ENCODE measurements around the gene KRT86. TPM values are rescaled to one million over a fixed set of nuclear protein-coding genes. Genes with fewer than 3 reads are reported as not detected.
A peak's percentile ranks its signal among the peaks of the same experiment; 100 is the strongest.

Gene KRT86
- polyA plus RNA-seq, 2 of the 4 experiments (the other 2 are of a cell fraction): 23.5 to 378 TPM

GRCh38 chr12:52255926-52256583 is 18.4 kb upstream of the KRT86 start:
- WGBS (ENCODE audit: missing lambda C conversion rate): 92% methylated on average over 8 of the region's 9 CpGs
- peak; percentile 1 to 3 for ATAC-seq
- FAIRE-seq: no peak
- H3K9me3 ChIP-seq: no peaks in the 10 kb centered on the region
- DNase-seq (ENCODE audit: low read depth in 1 of 2, low spot score in 1 of 2): peak; percentile 38 to 68
- peaks cover 71% of the 10 kb centered on the region for H3K4me1 ChIP-seq
- no peak overlapping the region for H3K4me2 ChIP-seq
- peak overlapping the region; percentile 69 to 97 for H3K27ac ChIP-seq
- CTCF ChIA-PET: interaction anchor here (1.0 to 14.8 kb wide), 12 partner anchors 11 to 618 kb away, joined by 3 to 321 read pairs (median 5); partner anchors contain the start of gene KRT86
- POLR2A ChIA-PET: interaction anchor here (0.6 to 18.5 kb wide), 9 partner anchors 10 to 614 kb away, joined by 3 to 383 read pairs (median 4); partner anchors contain the start of gene KRT86
- H3K4me3 ChIP-seq: no peak overlapping the region
- peak; percentile 17 for TF ChIP-seq POLR2AphosphoS2 (conservative IDR thresholded peaks at IDR 0.05; ENCODE audit: low read length)
- TF ChIP-seq HEYL (CRISPR knock-in tag; IDR thresholded peaks at IDR 0.05): no peak
- 0 out of 4 replicates have a peak, but pooled peaks of 1 of the 2 experiments have one; percentile 2 for TF ChIP-seq CEBPB (IDR thresholded peaks at IDR 0.05)
- TF ChIP-seq EHF (CRISPR knock-in tag; IDR thresholded peaks at IDR 0.05): peak; percentile 86; the same call in 1 of the 2 replicates
- TF ChIP-seq PBX3 (IDR thresholded peaks at IDR 0.05): peak; percentile 47
- TF ChIP-seq CBX8 (IDR thresholded peaks at IDR 0.05): no peak
- peak; percentile 59 for TF ChIP-seq MAFK (IDR thresholded peaks at IDR 0.05; ENCODE audit: partially characterized antibody)
- TF ChIP-seq ATOH8 (CRISPR knock-in tag; IDR thresholded peaks at IDR 0.05; ENCODE audit: low read depth): peak; percentile 87
- peak; percentile 17; the same call in 1 of the 2 replicates for TF ChIP-seq TP53 (CRISPR knock-in tag; IDR thresholded peaks at IDR 0.05)
- TF ChIP-seq MYC (IDR thresholded peaks at IDR 0.05; ENCODE audit: borderline replicate concordance, low read length): no peak
- peak; percentile 32 for TF ChIP-seq CHD2 (IDR thresholded peaks at IDR 0.05; ENCODE audit: low read length, partially characterized antibody)
- TF ChIP-seq E2F6 (IDR thresholded peaks at IDR 0.05; ENCODE audit: borderline replicate concordance, low read depth): peak; percentile 29; the same call in 1 of the 2 replicates
- peak; percentile 57 for TF ChIP-seq MAX (IDR thresholded peaks at IDR 0.05)

- Histone ChIP-seq H3K4me2 (no peak overlapping the region), H3K4me3 (no peak overlapping the region), H3K27ac (peak overlapping the region; percentile 69 to 97), H3K4me1 (peaks cover 66% of the 10 kb centered on the region), H3K9me3 (no peaks in the 10 kb centered on the region)
- FAIRE-seq (no peak), ATAC-seq (peak in 1 of 2 experiments; percentile 5; a peak in 4 of 6 replicates), DNase-seq (ENCODE audit: low read depth in 1 of 2, low spot score in 1 of 2) (peak in 1 of 2 experiments; percentile 34)
- CTCF ChIA-PET: interaction anchor here (0.9 to 14.8 kb wide), 6 partner anchors 11 to 624 kb away, joined by 5 to 321 read pairs (median 10); partner anchors contain the start of gene KRT86
- POLR2A ChIA-PET: interaction anchor here (1.0 to 18.5 kb wide), 5 partner anchors 23 to 113 kb away, joined by 3 to 383 read pairs (median 5); partner anchors contain the start of gene KRT86
- WGBS (ENCODE audit: missing lambda C conversion rate): 96% methylated on average over 2 of the region's 2 CpGs
- TF ChIP-seq RARB (CRISPR knock-in tag; IDR thresholded peaks at IDR 0.05) (peak; percentile 93), MAZ (IDR thresholded peaks at IDR 0.05; ENCODE audit: borderline replicate concordance, low read depth, low read length) (no peak), ZFP36 (IDR thresholded peaks at IDR 0.05; ENCODE audit: borderline replicate concordance, partially characterized antibody) (no peak), TP53 (CRISPR knock-in tag; IDR thresholded peaks at IDR 0.05) (peak; percentile 89; the same call in 1 of the 2 replicates), TFCP2L1 (CRISPR knock-in tag; IDR thresholded peaks at IDR 0.05) (peak; percentile 96), POLR2AphosphoS2 (conservative IDR thresholded peaks at IDR 0.05; ENCODE audit: low read length) (no peak; the same call in 1 of the 2 replicates), MAFK (IDR thresholded peaks at IDR 0.05; ENCODE audit: partially characterized antibody) (no peak), CBX2 (IDR thresholded peaks at IDR 0.05; ENCODE audit: borderline replicate concordance, low read depth) (no peak), RNF2 (IDR thresholded peaks at IDR 0.05; ENCODE audit: borderline replicate concordance, low read depth) (no peak), FOSB (CRISPR knock-in tag; IDR thresholded peaks at IDR 0.05) (peak; percentile 98), GATA3 (IDR thresholded peaks at IDR 0.05; ENCODE audit: borderline replicate concordance) (no peak), NPAS2 (CRISPR knock-in tag; IDR thresholded peaks at IDR 0.05; ENCODE audit: borderline replicate concordance) (no peak), ZNF302 (CRISPR knock-in tag; IDR thresholded peaks at IDR 0.05) (no peak), CTCF (IDR thresholded peaks at IDR 0.05) (no peak), BHLHE40 (IDR thresholded peaks at IDR 0.05; ENCODE audit: low read depth, low read length) (no peak), HES2 (IDR thresholded peaks at IDR 0.05) (no peak), SREBF2 (IDR thresholded peaks at IDR 0.05) (no peak), EHMT2 (IDR thresholded peaks at IDR 0.05; ENCODE audit: low read depth) (no peak), CHD4 (IDR thresholded peaks at IDR 0.05; ENCODE audit: borderline replicate concordance) (no peak), ZSCAN20 (CRISPR knock-in tag; IDR thresholded peaks at IDR 0.05) (0 out of 2 replicates have a peak, but pooled peaks have one; percentile 9), POLR2A (IDR thresholded peaks at IDR 0.05; ENCODE audit: low read length) (no peak), PBX3 (IDR thresholded peaks at IDR 0.05) (no peak)
Measured at GRCh38 chr12:52256584-52256935, 17.9 kb upstream of the KRT86 start.
